GM19324 (cell line): ENCODE data around the gene RASSF4.

Experiments used
- ATAC-seq: cut with Tn5 transposase; IDR thresholded peaks from one replicate; pipeline ENCODE4 v1.9.1; 2021; ENCODE audit warnings: mild to moderate bottlenecking, moderate library complexity; ENCODE audit not compliant: unreplicated experiment, low FRiP score

Gene RASSF4

GRCh38 chr10:44961931-44962750 lies 2.5 kb downstream of the RASSF4 start:
- no peak for ATAC-seq

- ATAC-seq, result no peak
Measured at GRCh38 chr10:44962870-44963738, 3.5 kb downstream of the RASSF4 start.

GRCh38 chr10:44963772-44964633 lies 4.4 kb downstream of the RASSF4 start:
- ATAC-seq, result no peak

GRCh38 chr10:44965104-44965503 lies 5.5 kb downstream of the RASSF4 start:
- no peak for ATAC-seq

- ATAC-seq, result no peak
Measured at GRCh38 chr10:44965651-44966097, 6.1 kb downstream of the RASSF4 start.

- no peak for ATAC-seq
Measured at GRCh38 chr10:44966129-44966815, 6.7 kb downstream of the RASSF4 start.

GRCh38 chr10:44966816-44967509 lies 7.4 kb downstream of the RASSF4 start:
- ATAC-seq, result no peak

- ATAC-seq, result no peak
Measured at GRCh38 chr10:44967616-44968015, 8.0 kb downstream of the RASSF4 start.

- no peak for ATAC-seq
Measured at GRCh38 chr10:44968091-44968490, 8.5 kb downstream of the RASSF4 start.

- no peak for ATAC-seq
Measured at GRCh38 chr10:44968500-44969400, 9.1 kb downstream of the RASSF4 start.

- no peak for ATAC-seq
Measured at GRCh38 chr10:44969854-44970253, 10.3 kb downstream of the RASSF4 start.

GRCh38 chr10:44970812-44971395 lies 11.3 kb downstream of the RASSF4 start:
- ATAC-seq, result no peak

GRCh38 chr10:44971434-44971833 lies 11.8 kb downstream of the RASSF4 start:
- ATAC-seq, result no peak

GRCh38 chr10:44971935-44972757 lies 12.5 kb downstream of the RASSF4 start:
- ATAC-seq, result no peak

GRCh38 chr10:44972874-44973306 lies 13.3 kb downstream of the RASSF4 start:
- no peak for ATAC-seq

GRCh38 chr10:44973323-44974081 lies 13.9 kb downstream of the RASSF4 start:
- ATAC-seq, result no peak
